CD4-positive, alpha-beta T cell (primary cell): ENCODE measurements around the gene FCHSD2. TPM values are rescaled to one million over a fixed set of nuclear protein-coding genes. Genes with fewer than 3 reads are reported as not detected.

Experiments
- ATAC-seq: fragments of 200-7000 bp; cut with Tn5 transposase; one replicate; pipeline ENCODE4 v1.10.0; 2022; ENCODE audit warnings: mild to moderate bottlenecking; ENCODE audit not compliant: poor library complexity
- CTCF ChIA-PET: fragments of 350-600 bp; sonication (Branson Sonifier 250); formaldehyde crosslinking; loops from one replicate; lab custom pipeline; 2021; ENCODE audit warnings: antibody characterized with exemption, inconsistent platforms; lab: Charles Lee
- POLR2A ChIA-PET: fragments of 350-600 bp; sonication (Branson Sonifier 250); formaldehyde crosslinking; loops from one replicate; lab custom pipeline; 2021; ENCODE audit warnings: antibody characterized with exemption, inconsistent platforms; lab: Charles Lee
- DNase-seq, 14 experiments: peaks; one replicate each; pipeline ENCODE4 v3.0.0-alpha.2; 2013 to 2020; ENCODE audit warnings: mixed read lengths in 2 of 14
- H3K27ac ChIP-seq, 2 donors: one replicate each; pipeline versions ENCODE4 v1.5.1 to v1.7.0; 2013; ENCODE audit warnings: low read length in 2 of 2, low read depth in 1 of 2, mild to moderate bottlenecking in 1 of 2
- H3K27me3 ChIP-seq, 2 experiments: 1 replicate in 1 of 2; 2 replicates in 1 of 2; pipeline versions ENCODE4 v1.6.1 to v1.7.0; 2013; ENCODE audit warnings: low read length in 2 of 2, control low read depth in 1 of 2, mild to moderate bottlenecking in 1 of 2, moderate library complexity in 1 of 2; ENCODE audit not compliant: insufficient read depth in 2 of 2, control insufficient read depth in 1 of 2
- H3K36me3 ChIP-seq: one replicate; pipeline ENCODE4 v1.6.1; 2013; ENCODE audit warnings: low read length, control low read depth; ENCODE audit not compliant: insufficient read depth
- H3K4me1 ChIP-seq: one replicate; pipeline ENCODE4 v1.6.1; 2013; ENCODE audit warnings: low read length, control low read depth; ENCODE audit not compliant: insufficient read depth
- H3K4me3 ChIP-seq: one replicate; pipeline ENCODE4 v1.5.1; 2013; ENCODE audit warnings: mild to moderate bottlenecking, low read length, moderate library complexity
- H3K9me3 ChIP-seq, 2 experiments: 1 replicate in 1 of 2; 2 replicates in 1 of 2; pipeline versions ENCODE4 v1.6.1 to v1.7.0; 2013; ENCODE audit warnings: low read length in 2 of 2, mild to moderate bottlenecking in 2 of 2, control low read depth in 1 of 2, moderate library complexity in 1 of 2; ENCODE audit not compliant: control insufficient read depth in 1 of 2, insufficient read depth in 1 of 2
- H3K27ac Mint-ChIP-seq: one replicate; pipeline ENCODE4 v1.8.0; 2020; ENCODE audit warnings: mixed read lengths
- H3K27me3 Mint-ChIP-seq: one replicate; pipeline ENCODE4 v1.8.0; 2021; ENCODE audit warnings: mixed read lengths
- H3K36me3 Mint-ChIP-seq: one replicate; pipeline ENCODE4 v1.8.0; 2021; ENCODE audit warnings: low read depth, mixed read lengths
- H3K4me1 Mint-ChIP-seq: one replicate; pipeline ENCODE4 v1.8.0; 2021; ENCODE audit warnings: low read depth, mixed read lengths
- H3K4me3 Mint-ChIP-seq: one replicate; pipeline ENCODE4 v1.8.0; 2020; ENCODE audit warnings: mild to moderate bottlenecking, mixed read lengths
- H3K9me3 Mint-ChIP-seq: one replicate; pipeline ENCODE4 v1.8.0; 2020; ENCODE audit warnings: mixed read lengths
- intact Hi-C, 2 experiments: fragments of 100-400 bp; cut with DNase I in 1 of 2; cut with micrococcal nuclease in 1 of 2; formaldehyde crosslinking; loops; one replicate each; pipeline versions ENCODE4 v1.15.1 to v1.9.0; 2023 to 2025; cut with DNase I, micrococcal nuclease
- total RNA-seq, 174 experiments: library from RNA in 2 of 174; stranded (reverse) in 2 of 174; gene quantifications; one replicate each; pipeline ENCODE4 v1.2.3 and lab custom pipeline; 2021 to 2026
- TF ChIP-seq, protein P1 (sequence below): fragments of 200-600 bp; IDR thresholded peaks from one replicate; pipeline ENCODE4 v1.8.0; 2022; ENCODE audit warnings: antibody characterized with exemption, mild to moderate bottlenecking

Gene FCHSD2
- total RNA-seq, 2 experiments from 2014 or later: 48.6 to 50.7 TPM

- Mint-ChIP-seq H3K9me3 (no peaks in the 10 kb centered on the region), H3K4me3 (no peak overlapping the region), H3K4me1 (no peaks in the 10 kb centered on the region), H3K36me3 (peaks cover 46% of the 10 kb centered on the region), H3K27me3 (no peaks in the 10 kb centered on the region), H3K27ac (no peak overlapping the region)
- Histone ChIP-seq H3K27me3 (no peaks in the 10 kb centered on the region), H3K36me3 (peaks cover 2% of the 10 kb centered on the region), H3K4me1 (no peaks in the 10 kb centered on the region), H3K9me3 (no peaks in the 10 kb centered on the region), H3K27ac (no peak overlapping the region), H3K4me3 (no peak overlapping the region)
- no peak for ATAC-seq
- DNase-seq: no peak
- ChIA-PET POLR2A (no interaction called here), CTCF (interaction anchor here (1.0 to 1.3 kb wide), 2 partner anchors 9 to 19 kb away, joined by 3 read pairs; no protein-coding TSS in a partner anchor)
- TF ChIP-seq, protein P1, sequence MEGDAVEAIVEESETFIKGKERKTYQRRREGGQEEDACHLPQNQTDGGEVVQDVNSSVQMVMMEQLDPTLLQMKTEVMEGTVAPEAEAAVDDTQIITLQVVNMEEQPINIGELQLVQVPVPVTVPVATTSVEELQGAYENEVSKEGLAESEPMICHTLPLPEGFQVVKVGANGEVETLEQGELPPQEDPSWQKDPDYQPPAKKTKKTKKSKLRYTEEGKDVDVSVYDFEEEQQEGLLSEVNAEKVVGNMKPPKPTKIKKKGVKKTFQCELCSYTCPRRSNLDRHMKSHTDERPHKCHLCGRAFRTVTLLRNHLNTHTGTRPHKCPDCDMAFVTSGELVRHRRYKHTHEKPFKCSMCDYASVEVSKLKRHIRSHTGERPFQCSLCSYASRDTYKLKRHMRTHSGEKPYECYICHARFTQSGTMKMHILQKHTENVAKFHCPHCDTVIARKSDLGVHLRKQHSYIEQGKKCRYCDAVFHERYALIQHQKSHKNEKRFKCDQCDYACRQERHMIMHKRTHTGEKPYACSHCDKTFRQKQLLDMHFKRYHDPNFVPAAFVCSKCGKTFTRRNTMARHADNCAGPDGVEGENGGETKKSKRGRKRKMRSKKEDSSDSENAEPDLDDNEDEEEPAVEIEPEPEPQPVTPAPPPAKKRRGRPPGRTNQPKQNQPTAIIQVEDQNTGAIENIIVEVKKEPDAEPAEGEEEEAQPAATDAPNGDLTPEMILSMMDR: no peak
- intact Hi-C loops: no loop called here
These were observed 242.1 kb downstream of the FCHSD2 start for GRCh38 chr11:72900013-72900412.

DNA sequence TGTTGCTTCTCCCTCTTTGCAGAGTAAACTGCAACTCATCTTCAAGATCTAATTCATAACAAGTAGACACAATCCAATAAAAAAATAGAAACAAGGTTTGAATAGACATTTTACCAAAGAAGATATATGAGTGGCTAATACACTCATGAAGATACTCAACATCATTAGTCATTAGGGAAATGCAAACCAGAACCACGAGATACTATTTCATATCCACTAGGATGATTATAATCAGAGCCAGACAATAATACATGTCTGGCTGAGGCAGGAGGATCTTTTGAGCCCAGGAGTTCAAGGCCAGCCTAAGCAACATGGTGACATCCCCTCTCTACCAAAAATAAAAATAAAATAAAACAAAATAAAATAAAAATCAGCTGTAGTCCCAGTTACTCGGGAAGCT is 242.9 kb downstream of the FCHSD2 start:
- H3K4me3 ChIP-seq: no peak overlapping the region
- intact Hi-C loops: no loop called here
- Mint-ChIP-seq H3K4me3 (no peak overlapping the region), H3K4me1 (no peaks in the 10 kb centered on the region), H3K9me3 (no peaks in the 10 kb centered on the region), H3K27me3 (no peaks in the 10 kb centered on the region), H3K36me3 (peaks cover 43% of the 10 kb centered on the region), H3K27ac (no peak overlapping the region)
- H3K4me1 ChIP-seq: no peaks in the 10 kb centered on the region
- ChIA-PET POLR2A (no interaction called here), CTCF (no interaction called here)
- peaks cover 2% of the 10 kb centered on the region for H3K36me3 ChIP-seq
- H3K27ac ChIP-seq: no peak overlapping the region
- TF ChIP-seq, protein P1: no peak
- no peaks in the 10 kb centered on the region for H3K9me3 ChIP-seq
- no peak for ATAC-seq
- no peaks in the 10 kb centered on the region for H3K27me3 ChIP-seq
- DNase-seq: no peak

- ChIA-PET CTCF (interaction anchor here (1.0 kb wide), 1 partner anchor 172 kb away, joined by 3 read pairs; no protein-coding TSS in a partner anchor), POLR2A (no interaction called here)
- Mint-ChIP-seq H3K27me3 (no peaks in the 10 kb centered on the region), H3K4me3 (no peak overlapping the region), H3K27ac (no peak overlapping the region), H3K4me1 (no peaks in the 10 kb centered on the region), H3K36me3 (peaks cover 39% of the 10 kb centered on the region), H3K9me3 (no peaks in the 10 kb centered on the region)
- Histone ChIP-seq H3K36me3 (peaks cover 2% of the 10 kb centered on the region), H3K27me3 (no peaks in the 10 kb centered on the region), H3K4me1 (no peaks in the 10 kb centered on the region), H3K27ac (no peak overlapping the region), H3K4me3 (no peak overlapping the region), H3K9me3 (no peaks in the 10 kb centered on the region)
- DNase-seq: no peak
- intact Hi-C loops: no loop called here
- ATAC-seq: no peak
- TF ChIP-seq, protein P1: no peak
These were observed 244.6 kb downstream of the FCHSD2 start for GRCh38 chr11:72897506-72897905.
